ENCODE results near the gene RARS2. TPM values are rescaled to one million over a fixed set of nuclear protein-coding genes. Genes with fewer than 3 reads are reported as not detected.

Gene RARS2
- total RNA-seq, 6 experiments from 2014 or later: 48.3 to 62.0 (median 58.3) TPM

GRCh38 chr6:87472525-87473418 lies 117.0 kb downstream of the RARS2 start, which contains the start of gene SLC35A1:
Gene SLC35A1 (plus strand): TSS chr6:87472974. CDS start chr6:87473004, 30 bp downstream.
- Mint-ChIP-seq H3K27me3 (ENCODE audit: insufficient read depth) (peaks cover 2% of the 10 kb centered on the region; the same call in 1 of the 2 replicates), H3K36me3 (ENCODE audit: low read depth) (peaks cover 1% of the 10 kb centered on the region; the same call in 1 of the 2 replicates), H3K4me1 (ENCODE audit: low read depth) (peaks cover 30% of the 10 kb centered on the region), H3K27ac (peak within 1 kb of the TSS; percentile 94), H3K9me3 (no peaks in the 10 kb centered on the region), H3K4me3 (peak within 1 kb of the TSS; percentile 100)
- peak; percentile 71 for DNase-seq
- TF ChIP-seq CTCF (IDR thresholded peaks at IDR 0.05): peak; percentile 71

- H3K27me3 Mint-ChIP-seq (ENCODE audit: insufficient read depth): peaks cover 10% of the 10 kb centered on the region
- TF ChIP-seq CTCF (IDR thresholded peaks at IDR 0.05): no peak
Measured at GRCh38 chr6:87465051-87465450, 124.7 kb downstream of the RARS2 start.

More at GRCh38 chr6:87465051-87465450, 124.7 kb downstream of the RARS2 start:
- H3K36me3 Mint-ChIP-seq (ENCODE audit: low read depth): no peaks in the 10 kb centered on the region
- H3K27ac Mint-ChIP-seq: no peak overlapping the region
- DNase-seq: no peak
- H3K4me3 Mint-ChIP-seq: no peak overlapping the region
- H3K4me1 Mint-ChIP-seq (ENCODE audit: low read depth): no peaks in the 10 kb centered on the region
- H3K9me3 Mint-ChIP-seq: no peaks in the 10 kb centered on the region

Other genes with a start within 250 kb of the RARS2 start
- under 1 TPM; 0.14 to 0.43 (median 0.40) TPM for gene C6orf163, start 245.2 kb downstream of the RARS2 start, total RNA-seq (2021; fragmentation: NEBNext Ultra II Directional; extraction: Animal tissue kit (Norgen Biotek cat#: 25700))
- gene CFAP206, start 182.0 kb downstream of the RARS2 start, total RNA-seq (2021; fragmentation: NEBNext Ultra II Directional; extraction: Animal tissue kit (Norgen Biotek cat#: 25700)): not detected
- gene SLC35A1, start 117.0 kb downstream of the RARS2 start, total RNA-seq (2021; fragmentation: NEBNext Ultra II Directional; extraction: Animal tissue kit (Norgen Biotek cat#: 25700)): 10 to 100 TPM; 11.8 to 14.9 (median 13.9) TPM
- gene ORC3, start 148 bp upstream of the RARS2 start, total RNA-seq (2021; fragmentation: NEBNext Ultra II Directional; extraction: Animal tissue kit (Norgen Biotek cat#: 25700)): 10 to 100 TPM; 26.7 to 35.1 (median 29.7) TPM
- gene AKIRIN2, start 112.2 kb upstream of the RARS2 start, total RNA-seq (2021; fragmentation: NEBNext Ultra II Directional; extraction: Animal tissue kit (Norgen Biotek cat#: 25700)): 10 to 100 TPM; 47.0 to 63.1 (median 55.8) TPM